ENCODE results near the gene ANKRD1. TPM values are rescaled to one million over a fixed set of nuclear protein-coding genes. Genes with fewer than 3 reads are reported as not detected.
"Not testable (repeated sequence)": the region's sequence is repeated elsewhere in the genome, so short reads cannot be mapped to it uniquely, and the experiment has no call there.

ANKRD1 gene
- total RNA-seq, 4 donors from 2014 or later = 0.83 TPM; not detected in 3

DNA sequence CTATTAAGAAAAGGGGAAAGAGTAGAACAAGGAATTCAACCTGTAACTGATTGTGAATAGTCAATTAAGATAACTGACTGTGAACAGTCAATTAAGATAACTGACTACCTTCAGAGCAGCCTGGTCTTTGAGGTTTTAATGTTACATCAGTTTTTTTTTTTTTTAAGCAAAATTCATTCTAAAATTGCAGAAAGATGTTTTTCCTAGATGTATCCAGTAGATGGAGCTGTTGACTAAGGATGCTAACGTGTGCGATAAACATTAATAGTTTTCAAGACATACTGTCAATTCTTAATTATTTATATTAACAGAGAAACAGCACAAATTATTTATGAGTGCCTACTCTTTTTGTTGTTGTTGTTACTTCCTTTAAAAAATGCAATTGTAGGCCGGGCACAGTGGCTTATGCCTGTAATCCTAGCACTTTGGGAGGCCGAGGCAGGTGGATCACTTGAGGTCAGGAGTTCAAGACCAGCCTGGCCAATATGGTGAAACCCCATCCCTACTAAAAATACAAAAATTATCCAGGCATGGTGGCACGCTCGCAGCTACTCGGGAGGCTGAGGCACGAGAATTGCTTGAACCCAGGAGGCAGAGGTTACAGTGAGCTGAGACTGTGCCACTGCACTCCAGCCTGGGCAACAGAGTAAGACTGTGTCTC, 40.7 kb downstream of the ANKRD1 start:
- peaks cover 32 to 87% (median 56%) of the 10 kb centered on the region in 4 donors for H3K36me3 ChIP-seq
- H3K27ac ChIP-seq (replicated peaks in 1 of 4); H3K27me3 ChIP-seq; DNase-seq (ENCODE audit: extremely low spot score); intact Hi-C loops (cut with DNase I); H3K4me1 ChIP-seq; H3K9me3 ChIP-seq; H3K4me3 ChIP-seq: not testable (repeated sequence)
- TF ChIP-seq, protein P1, sequence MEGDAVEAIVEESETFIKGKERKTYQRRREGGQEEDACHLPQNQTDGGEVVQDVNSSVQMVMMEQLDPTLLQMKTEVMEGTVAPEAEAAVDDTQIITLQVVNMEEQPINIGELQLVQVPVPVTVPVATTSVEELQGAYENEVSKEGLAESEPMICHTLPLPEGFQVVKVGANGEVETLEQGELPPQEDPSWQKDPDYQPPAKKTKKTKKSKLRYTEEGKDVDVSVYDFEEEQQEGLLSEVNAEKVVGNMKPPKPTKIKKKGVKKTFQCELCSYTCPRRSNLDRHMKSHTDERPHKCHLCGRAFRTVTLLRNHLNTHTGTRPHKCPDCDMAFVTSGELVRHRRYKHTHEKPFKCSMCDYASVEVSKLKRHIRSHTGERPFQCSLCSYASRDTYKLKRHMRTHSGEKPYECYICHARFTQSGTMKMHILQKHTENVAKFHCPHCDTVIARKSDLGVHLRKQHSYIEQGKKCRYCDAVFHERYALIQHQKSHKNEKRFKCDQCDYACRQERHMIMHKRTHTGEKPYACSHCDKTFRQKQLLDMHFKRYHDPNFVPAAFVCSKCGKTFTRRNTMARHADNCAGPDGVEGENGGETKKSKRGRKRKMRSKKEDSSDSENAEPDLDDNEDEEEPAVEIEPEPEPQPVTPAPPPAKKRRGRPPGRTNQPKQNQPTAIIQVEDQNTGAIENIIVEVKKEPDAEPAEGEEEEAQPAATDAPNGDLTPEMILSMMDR (IDR thresholded peaks at IDR 0.05) = peak; percentile 49 to 67 (median 52)
- 72% methylated on average over 8 of the region's 8 CpGs for WGBS

DNA sequence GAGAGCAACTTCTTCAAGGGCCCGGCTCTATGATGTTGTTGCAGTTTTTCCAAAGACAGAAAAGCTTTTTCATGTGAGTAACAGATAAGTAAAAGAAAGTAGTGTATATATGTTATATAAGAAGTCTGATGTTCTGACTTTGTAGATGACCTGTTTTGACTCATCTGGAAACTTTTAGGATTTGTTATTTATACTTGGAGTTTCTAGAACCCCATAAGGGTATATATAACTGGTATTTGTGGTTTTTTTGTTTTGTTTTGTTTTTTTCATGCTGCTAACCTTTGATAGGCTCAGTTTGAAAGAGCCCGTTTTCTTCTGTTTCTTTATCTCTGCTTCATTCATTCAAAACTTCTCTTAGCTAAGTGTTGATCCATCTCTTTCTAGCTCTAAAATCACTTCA, 41.8 kb downstream of the ANKRD1 start:
- intact Hi-C loops (cut with DNase I) = no loop called here
- no peak overlapping the region for H3K27ac ChIP-seq (replicated peaks in 1 of 4)
- peaks cover 32 to 78% (median 56%) of the 10 kb centered on the region in 4 donors for H3K36me3 ChIP-seq
- no peaks in the 10 kb centered on the region for H3K9me3 ChIP-seq
- H3K4me3 ChIP-seq = no peak overlapping the region
- DNase-seq (ENCODE audit: extremely low spot score) = no peak
- H3K27me3 ChIP-seq = no peaks in the 10 kb centered on the region
- peaks cover 0 to 3% (median under 1%) of the 10 kb centered on the region in 4 donors for H3K4me1 ChIP-seq
- TF ChIP-seq, protein P1 (IDR thresholded peaks at IDR 0.05) = no peak
- no peak for TF ChIP-seq POLR2AphosphoS5 (IDR thresholded peaks at IDR 0.05)
- TF ChIP-seq EP300 (IDR thresholded peaks at IDR 0.05) = no peak
- TF ChIP-seq POLR2A (IDR thresholded peaks at IDR 0.05; ENCODE audit: low read depth) = no peak
- WGBS = 85% methylated on average over 2 of the region's 2 CpGs

DNA sequence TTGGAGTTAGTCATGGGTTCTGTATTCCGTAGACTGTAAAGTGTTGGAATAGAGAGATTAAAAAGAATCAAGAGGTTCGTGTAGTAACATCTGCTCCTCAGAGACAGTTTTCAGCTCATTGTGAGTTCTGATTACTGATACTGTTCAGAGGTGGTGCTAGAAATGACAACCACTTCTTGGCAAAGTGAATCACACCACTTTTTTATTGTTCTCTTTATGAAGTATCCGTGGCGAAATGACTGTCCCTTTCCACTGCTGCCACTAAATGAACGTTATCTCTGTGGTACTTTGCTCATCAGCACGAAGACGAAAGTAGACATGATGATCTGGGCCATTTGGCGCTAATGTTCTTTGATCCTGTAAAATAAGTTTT, 48.3 kb downstream of the ANKRD1 start:
- DNase-seq (ENCODE audit: extremely low spot score) = no peak
- Histone ChIP-seq H3K36me3 (peaks cover 9 to 26% (median 19%) of the 10 kb centered on the region in 4 donors), H3K9me3 (peaks cover 0 to 4% (median 1%) of the 10 kb centered on the region in 4 donors), H3K4me1 (peaks cover 10 to 28% (median 21%) of the 10 kb centered on the region in 4 donors), H3K27me3 (peaks cover 0 to 10% (median 0%) of the 10 kb centered on the region in 4 donors), H3K27ac (replicated peaks in 1 of 4) (peak overlapping the region in 1 of 4 donors; percentile 75), H3K4me3 (peak overlapping the region; percentile 74 to 93 (median 86))
- TF ChIP-seq POLR2A (IDR thresholded peaks at IDR 0.05; ENCODE audit: low read depth) = no peak
- TF ChIP-seq, protein P1 (IDR thresholded peaks at IDR 0.05) = no peak
- TF ChIP-seq EP300 (IDR thresholded peaks at IDR 0.05) = no peak
- no peak for TF ChIP-seq POLR2AphosphoS5 (IDR thresholded peaks at IDR 0.05)
- intact Hi-C loops (cut with DNase I) = no loop called here
- 31% methylated on average over 8 of the region's 8 CpGs for WGBS

DNA sequence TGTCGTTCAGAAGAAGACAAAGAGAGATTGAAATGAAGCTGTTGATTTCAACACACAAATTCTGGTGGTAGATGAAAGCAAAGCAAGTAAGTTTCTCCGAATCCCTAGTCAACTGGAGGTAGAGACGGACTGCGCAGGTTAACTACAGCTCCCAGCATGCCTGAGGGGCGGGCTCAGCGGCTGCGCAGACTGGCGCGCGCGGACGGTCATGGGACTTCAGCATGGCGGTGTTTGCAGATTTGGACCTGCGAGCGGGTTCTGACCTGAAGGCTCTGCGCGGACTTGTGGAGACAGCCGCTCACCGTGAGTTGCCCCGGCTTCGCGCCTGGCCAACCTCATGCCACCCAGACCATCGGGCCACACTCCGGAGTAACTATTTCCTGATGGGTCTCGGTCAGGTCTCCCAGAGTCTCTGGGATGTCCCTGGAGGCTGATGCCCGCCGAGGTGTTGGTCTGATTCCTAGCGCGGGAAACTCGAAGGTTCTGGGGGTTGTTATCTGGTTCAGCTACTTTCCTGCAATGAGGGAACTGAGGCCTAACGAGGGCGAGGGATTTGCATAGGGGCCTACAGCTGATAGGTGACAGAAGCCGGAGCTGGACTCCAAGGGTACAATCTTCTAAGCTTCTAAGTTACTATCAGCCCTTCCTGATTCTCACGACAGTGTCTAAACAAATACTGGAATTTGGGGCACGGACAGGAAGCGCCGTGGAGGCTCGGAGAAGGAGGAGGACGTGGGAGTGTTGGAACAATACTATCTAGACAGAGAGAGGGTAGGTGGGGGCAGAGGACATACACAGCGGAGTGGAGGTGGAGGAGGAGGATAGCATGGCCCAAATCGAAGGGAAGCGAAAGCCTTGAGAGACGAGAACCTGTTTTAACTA, 48.9 kb downstream of the ANKRD1 start, which contains the start of gene RPP30:
RPP30 (plus strand) TSS at position 209 of the 882 bp plus-strand sequence; CDS start at position 222, 13 bp downstream.
- 1% methylated on average over 14 of the region's 43 CpGs for WGBS
- TF ChIP-seq, protein P1 (IDR thresholded peaks at IDR 0.05) = peak in 1 of 3 experiments; percentile 29
- no peak for TF ChIP-seq POLR2A (IDR thresholded peaks at IDR 0.05; ENCODE audit: low read depth)
- peak; percentile 69 to 93 for TF ChIP-seq POLR2AphosphoS5 (IDR thresholded peaks at IDR 0.05)
- TF ChIP-seq EP300 (IDR thresholded peaks at IDR 0.05) = no peak
- H3K27me3 ChIP-seq = peaks cover 0 to 16% (median 0%) of the 10 kb centered on the region in 4 donors
- peaks cover 10 to 28% (median 21%) of the 10 kb centered on the region in 4 donors for H3K4me1 ChIP-seq
- intact Hi-C loops (cut with DNase I) = loop anchor here (2.0 kb wide), 1 partner anchor 121 kb away; no protein-coding TSS in a partner anchor
- no peak for DNase-seq (ENCODE audit: extremely low spot score)
- H3K9me3 ChIP-seq = peaks cover 0 to 4% (median 1%) of the 10 kb centered on the region in 4 donors
- H3K4me3 ChIP-seq = peak within 1 kb of the TSS; percentile 74 to 93 (median 86)
- peak within 1 kb of the TSS; percentile 69 to 75 (median 75) for H3K27ac ChIP-seq (replicated peaks in 1 of 4)
- peaks cover 9 to 20% (median 13%) of the 10 kb centered on the region in 4 donors for H3K36me3 ChIP-seq
